ENCODE data around the gene MPHOSPH9.

DNA sequence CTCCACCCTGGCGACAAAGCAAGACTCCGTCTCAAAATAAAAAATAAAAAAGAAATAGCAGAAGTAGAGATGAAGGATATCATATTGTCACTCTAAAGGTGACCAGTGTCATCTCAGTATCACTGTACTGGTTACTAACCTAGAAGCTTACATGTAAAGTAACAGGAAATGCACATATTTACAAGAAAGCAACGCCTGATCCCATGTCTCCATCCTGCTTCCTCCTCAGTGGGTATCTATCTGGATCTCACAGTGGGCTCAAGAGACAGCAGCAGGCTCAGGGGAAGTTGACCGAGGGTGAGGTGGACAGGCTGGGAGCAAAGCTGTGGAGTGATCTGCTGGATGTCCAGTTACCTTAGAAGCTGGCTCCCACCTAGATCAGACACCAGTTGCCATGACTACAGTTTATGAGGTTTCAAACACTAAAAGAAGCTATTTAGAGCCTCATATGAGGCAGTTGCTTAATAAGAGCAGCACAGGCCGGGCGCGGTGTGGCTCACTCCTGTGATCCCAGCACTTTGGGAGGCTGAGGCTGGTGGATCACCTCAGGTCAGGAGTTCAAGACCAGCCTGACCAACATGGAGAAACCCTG lies 10.8 kb upstream of the MPHOSPH9 start:
- TF ChIP-seq POLR2A (IDR thresholded peaks at IDR 0.05) = no peak
- no peak for TF ChIP-seq CTCF (IDR thresholded peaks at IDR 0.05)

All from suprapubic skin (tissue), 3 donors.